ENCODE data around the gene EGLN2.

The EGLN2 gene

GRCh38 chr19:40768869-40769268, 30.1 kb upstream of the EGLN2 start:
- no peak for TF ChIP-seq ZFX (IDR thresholded peaks at IDR 0.05; ENCODE audit: borderline replicate concordance)
- TF ChIP-seq CTCF (IDR thresholded peaks at IDR 0.05): no peak
- H3K27ac ChIP-seq: no peak overlapping the region

- peak overlapping the region; percentile 46; the same call in 1 of the 2 replicates for H3K27ac ChIP-seq
These were observed 27.7 kb upstream of the EGLN2 start for GRCh38 chr19:40771101-40771862.

GRCh38 chr19:40774916-40775631, 23.9 kb upstream of the EGLN2 start, which contains the start of gene MIA:
MIA (plus strand) TSS chr19:40775521; CDS start chr19:40775543, 22 bp downstream.
- TF ChIP-seq ZFX (IDR thresholded peaks at IDR 0.05; ENCODE audit: borderline replicate concordance) (no peak), CTCF (IDR thresholded peaks at IDR 0.05) (no peak)
- no peak within 1 kb of the TSS for H3K27ac ChIP-seq

GRCh38 chr19:40775632-40776022, 23.4 kb upstream of the EGLN2 start:
- no peak for TF ChIP-seq CTCF (IDR thresholded peaks at IDR 0.05)
- TF ChIP-seq ZFX (IDR thresholded peaks at IDR 0.05; ENCODE audit: borderline replicate concordance): no peak
- H3K27ac ChIP-seq: no peak overlapping the region

- peak overlapping the region; percentile 92; the same call in 1 of the 2 replicates for H3K27ac ChIP-seq
- TF ChIP-seq ZFX (IDR thresholded peaks at IDR 0.05; ENCODE audit: borderline replicate concordance): no peak
- no peak for TF ChIP-seq CTCF (IDR thresholded peaks at IDR 0.05)
These were observed 22.6 kb upstream of the EGLN2 start for GRCh38 chr19:40776364-40776763.

GRCh38 chr19:40776932-40777644, 21.9 kb upstream of the EGLN2 start:
- TF ChIP-seq CTCF (IDR thresholded peaks at IDR 0.05) (no peak), ZFX (IDR thresholded peaks at IDR 0.05; ENCODE audit: borderline replicate concordance) (no peak)
- H3K27ac ChIP-seq: peak overlapping the region; percentile 92

GRCh38 chr19:40777645-40777936, 21.4 kb upstream of the EGLN2 start:
- TF ChIP-seq ZFX (IDR thresholded peaks at IDR 0.05; ENCODE audit: borderline replicate concordance): no peak
- TF ChIP-seq CTCF (IDR thresholded peaks at IDR 0.05): no peak
- peak overlapping the region; percentile 92 for H3K27ac ChIP-seq
